ENCODE results near the gene SLC5A6. TPM values are rescaled to one million over a fixed set of nuclear protein-coding genes. Genes with fewer than 3 reads are reported as not detected.
A peak's percentile ranks its signal among the peaks of the same experiment; 100 is the strongest.

The SLC5A6 gene
- total RNA-seq, 1 experiment from 2014 or later, result 111 TPM

DNA sequence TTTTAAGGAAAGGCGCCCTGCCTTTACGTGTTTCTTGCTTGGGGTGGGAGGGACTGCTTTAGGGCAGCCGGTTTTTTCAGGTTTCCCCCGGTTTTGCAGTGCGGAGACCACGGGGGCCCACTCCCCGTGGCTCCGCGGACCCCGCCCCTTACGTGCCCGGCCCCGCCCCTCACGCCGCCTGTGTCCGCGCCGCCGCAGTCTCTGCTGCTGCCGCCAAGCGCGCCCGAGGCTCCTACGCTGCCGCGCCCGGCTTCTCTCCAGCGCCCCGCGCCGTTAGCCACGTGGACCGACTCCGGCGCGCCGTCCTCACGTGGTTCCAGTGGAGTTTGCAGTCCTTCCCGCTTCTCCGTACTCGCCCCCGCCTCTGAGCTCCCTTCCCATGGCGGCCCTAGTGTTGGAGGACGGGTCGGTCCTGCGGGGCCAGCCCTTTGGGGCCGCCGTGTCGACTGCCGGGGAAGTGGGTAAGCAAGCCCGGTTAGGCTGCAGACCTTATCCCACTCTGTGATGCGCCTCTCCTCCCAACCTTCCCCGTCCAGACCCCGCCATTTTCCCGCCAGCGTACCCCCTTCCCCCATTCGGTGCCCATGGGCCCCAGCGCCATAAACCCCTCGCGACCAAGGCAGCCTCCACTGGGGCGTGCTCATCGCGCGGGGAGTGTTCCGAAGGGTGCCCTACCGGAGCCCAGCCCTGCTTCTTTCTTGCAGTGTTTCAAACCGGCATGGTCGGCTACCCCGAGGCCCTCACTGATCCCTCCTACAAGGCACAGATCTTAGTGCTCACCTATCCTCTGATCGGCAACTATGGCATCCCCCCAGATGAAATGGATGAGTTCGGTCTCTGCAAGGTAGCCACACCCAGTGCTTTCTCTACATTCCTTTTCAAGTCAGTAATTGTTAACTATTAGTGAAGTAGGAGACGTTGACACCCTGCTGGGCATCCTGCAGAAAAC is 5.4 kb upstream of the SLC5A6 start, which contains the start of gene CAD (continued):
- TF ChIP-seq ZNF232 (CRISPR knock-in tag; IDR thresholded peaks at IDR 0.05) (peak; percentile 80; the same call in 1 of the 2 replicates), NR2C2 (CRISPR knock-in tag; IDR thresholded peaks at IDR 0.05) (no peak), ZNF423 (CRISPR knock-in tag; IDR thresholded peaks at IDR 0.05) (no peak), PRRX2 (CRISPR knock-in tag; IDR thresholded peaks at IDR 0.05) (no peak), HMGA2 (CRISPR knock-in tag; IDR thresholded peaks at IDR 0.05) (no peak), SP1 (CRISPR knock-in tag; conservative IDR thresholded peaks at IDR 0.05) (peak; percentile 86), JUN (CRISPR knock-in tag; IDR thresholded peaks at IDR 0.05) (peak; percentile 89), NR3C1 (CRISPR knock-in tag; conservative IDR thresholded peaks at IDR 0.05; ENCODE audit: low read depth) (no peak), FOXJ3 (CRISPR knock-in tag; IDR thresholded peaks at IDR 0.05; ENCODE audit: borderline replicate concordance) (no peak), ESRRA (CRISPR knock-in tag; IDR thresholded peaks at IDR 0.05; ENCODE audit: borderline replicate concordance) (peak; percentile 93), ZBTB21 (CRISPR knock-in tag; IDR thresholded peaks at IDR 0.05; ENCODE audit: borderline replicate concordance) (peak; percentile 80), EMX1 (CRISPR knock-in tag; IDR thresholded peaks at IDR 0.05) (no peak; the same call in 1 of the 2 replicates)
- TF ChIP-seq, protein P1, sequence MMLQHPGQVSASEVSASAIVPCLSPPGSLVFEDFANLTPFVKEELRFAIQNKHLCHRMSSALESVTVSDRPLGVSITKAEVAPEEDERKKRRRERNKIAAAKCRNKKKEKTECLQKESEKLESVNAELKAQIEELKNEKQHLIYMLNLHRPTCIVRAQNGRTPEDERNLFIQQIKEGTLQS (CRISPR knock-in tag; conservative IDR thresholded peaks at IDR 0.05), result no peak
- TF ChIP-seq, protein P2, sequence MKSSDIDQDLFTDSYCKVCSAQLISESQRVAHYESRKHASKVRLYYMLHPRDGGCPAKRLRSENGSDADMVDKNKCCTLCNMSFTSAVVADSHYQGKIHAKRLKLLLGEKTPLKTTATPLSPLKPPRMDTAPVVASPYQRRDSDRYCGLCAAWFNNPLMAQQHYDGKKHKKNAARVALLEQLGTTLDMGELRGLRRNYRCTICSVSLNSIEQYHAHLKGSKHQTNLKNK (CRISPR knock-in tag; IDR thresholded peaks at IDR 0.05), result no peak
- TF ChIP-seq, protein P3, sequence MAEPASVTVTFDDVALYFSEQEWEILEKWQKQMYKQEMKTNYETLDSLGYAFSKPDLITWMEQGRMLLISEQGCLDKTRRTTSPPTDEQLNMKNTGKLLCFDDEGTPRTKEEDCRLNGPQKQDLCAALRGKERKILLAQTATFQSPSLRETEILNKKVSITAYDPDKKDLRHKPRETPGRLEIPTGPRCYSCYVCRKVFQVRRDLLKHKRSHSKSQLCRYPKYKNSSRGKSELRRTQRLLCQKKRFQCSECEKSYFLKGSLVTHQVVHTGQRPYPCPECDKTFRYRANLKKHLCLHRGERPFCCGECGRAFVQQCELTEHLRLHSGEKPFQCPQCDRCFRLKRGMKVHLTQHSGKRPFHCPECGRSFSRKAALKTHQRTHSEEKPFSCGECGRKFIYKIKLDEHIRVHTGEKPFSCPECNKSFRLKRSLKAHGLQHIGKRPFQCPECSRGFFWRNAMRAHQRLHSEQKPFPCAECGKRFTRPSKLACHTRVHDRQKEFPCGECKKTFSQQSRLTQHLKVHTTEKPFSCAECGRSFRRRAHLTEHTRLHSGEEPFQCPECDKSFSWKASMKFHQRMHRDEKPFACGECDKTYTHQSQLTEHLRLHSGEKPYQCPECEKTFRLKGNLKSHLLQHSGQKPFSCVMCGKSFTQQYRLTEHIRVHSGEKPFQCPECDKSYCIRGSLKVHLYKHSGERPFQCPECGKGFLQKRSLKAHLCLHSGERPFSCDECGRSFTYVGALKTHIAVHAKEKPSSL (CRISPR knock-in tag; conservative IDR thresholded peaks at IDR 0.05), result no peak
- TF ChIP-seq, protein P4, sequence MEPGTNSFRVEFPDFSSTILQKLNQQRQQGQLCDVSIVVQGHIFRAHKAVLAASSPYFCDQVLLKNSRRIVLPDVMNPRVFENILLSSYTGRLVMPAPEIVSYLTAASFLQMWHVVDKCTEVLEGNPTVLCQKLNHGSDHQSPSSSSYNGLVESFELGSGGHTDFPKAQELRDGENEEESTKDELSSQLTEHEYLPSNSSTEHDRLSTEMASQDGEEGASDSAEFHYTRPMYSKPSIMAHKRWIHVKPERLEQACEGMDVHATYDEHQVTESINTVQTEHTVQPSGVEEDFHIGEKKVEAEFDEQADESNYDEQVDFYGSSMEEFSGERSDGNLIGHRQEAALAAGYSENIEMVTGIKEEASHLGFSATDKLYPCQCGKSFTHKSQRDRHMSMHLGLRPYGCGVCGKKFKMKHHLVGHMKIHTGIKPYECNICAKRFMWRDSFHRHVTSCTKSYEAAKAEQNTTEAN (CRISPR knock-in tag; IDR thresholded peaks at IDR 0.05), result peak; percentile 82; the same call in 1 of the 2 replicates
- TF ChIP-seq, protein P5, sequence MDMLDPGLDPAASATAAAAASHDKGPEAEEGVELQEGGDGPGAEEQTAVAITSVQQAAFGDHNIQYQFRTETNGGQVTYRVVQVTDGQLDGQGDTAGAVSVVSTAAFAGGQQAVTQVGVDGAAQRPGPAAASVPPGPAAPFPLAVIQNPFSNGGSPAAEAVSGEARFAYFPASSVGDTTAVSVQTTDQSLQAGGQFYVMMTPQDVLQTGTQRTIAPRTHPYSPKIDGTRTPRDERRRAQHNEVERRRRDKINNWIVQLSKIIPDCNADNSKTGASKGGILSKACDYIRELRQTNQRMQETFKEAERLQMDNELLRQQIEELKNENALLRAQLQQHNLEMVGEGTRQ (CRISPR knock-in tag; IDR thresholded peaks at IDR 0.05), result peak; percentile 91
- TF ChIP-seq, protein P6, sequence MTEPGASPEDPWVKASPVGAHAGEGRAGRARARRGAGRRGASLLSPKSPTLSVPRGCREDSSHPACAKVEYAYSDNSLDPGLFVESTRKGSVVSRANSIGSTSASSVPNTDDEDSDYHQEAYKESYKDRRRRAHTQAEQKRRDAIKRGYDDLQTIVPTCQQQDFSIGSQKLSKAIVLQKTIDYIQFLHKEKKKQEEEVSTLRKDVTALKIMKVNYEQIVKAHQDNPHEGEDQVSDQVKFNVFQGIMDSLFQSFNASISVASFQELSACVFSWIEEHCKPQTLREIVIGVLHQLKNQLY (CRISPR knock-in tag; IDR thresholded peaks at IDR 0.05), result 0 out of 2 replicates have a peak, but pooled peaks have one; percentile 71
- TF ChIP-seq, protein P7, sequence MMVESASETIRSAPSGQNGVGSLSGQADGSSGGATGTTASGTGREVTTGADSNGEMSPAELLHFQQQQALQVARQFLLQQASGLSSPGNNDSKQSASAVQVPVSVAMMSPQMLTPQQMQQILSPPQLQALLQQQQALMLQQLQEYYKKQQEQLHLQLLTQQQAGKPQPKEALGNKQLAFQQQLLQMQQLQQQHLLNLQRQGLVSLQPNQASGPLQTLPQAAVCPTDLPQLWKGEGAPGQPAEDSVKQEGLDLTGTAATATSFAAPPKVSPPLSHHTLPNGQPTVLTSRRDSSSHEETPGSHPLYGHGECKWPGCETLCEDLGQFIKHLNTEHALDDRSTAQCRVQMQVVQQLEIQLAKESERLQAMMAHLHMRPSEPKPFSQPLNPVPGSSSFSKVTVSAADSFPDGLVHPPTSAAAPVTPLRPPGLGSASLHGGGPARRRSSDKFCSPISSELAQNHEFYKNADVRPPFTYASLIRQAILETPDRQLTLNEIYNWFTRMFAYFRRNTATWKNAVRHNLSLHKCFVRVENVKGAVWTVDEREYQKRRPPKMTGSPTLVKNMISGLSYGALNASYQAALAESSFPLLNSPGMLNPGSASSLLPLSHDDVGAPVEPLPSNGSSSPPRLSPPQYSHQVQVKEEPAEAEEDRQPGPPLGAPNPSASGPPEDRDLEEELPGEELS (CRISPR knock-in tag; IDR thresholded peaks at IDR 0.05), result peak; percentile 91
- TF ChIP-seq, protein P8, sequence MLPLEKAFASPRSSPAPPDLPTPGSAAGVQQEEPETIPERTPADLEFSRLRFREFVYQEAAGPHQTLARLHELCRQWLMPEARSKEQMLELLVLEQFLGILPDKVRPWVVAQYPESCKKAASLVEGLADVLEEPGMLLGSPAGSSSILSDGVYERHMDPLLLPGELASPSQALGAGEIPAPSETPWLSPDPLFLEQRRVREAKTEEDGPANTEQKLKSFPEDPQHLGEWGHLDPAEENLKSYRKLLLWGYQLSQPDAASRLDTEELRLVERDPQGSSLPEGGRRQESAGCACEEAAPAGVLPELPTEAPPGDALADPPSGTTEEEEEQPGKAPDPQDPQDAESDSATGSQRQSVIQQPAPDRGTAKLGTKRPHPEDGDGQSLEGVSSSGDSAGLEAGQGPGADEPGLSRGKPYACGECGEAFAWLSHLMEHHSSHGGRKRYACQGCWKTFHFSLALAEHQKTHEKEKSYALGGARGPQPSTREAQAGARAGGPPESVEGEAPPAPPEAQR (CRISPR knock-in tag; IDR thresholded peaks at IDR 0.05), result no peak
- TF ChIP-seq, protein P9, sequence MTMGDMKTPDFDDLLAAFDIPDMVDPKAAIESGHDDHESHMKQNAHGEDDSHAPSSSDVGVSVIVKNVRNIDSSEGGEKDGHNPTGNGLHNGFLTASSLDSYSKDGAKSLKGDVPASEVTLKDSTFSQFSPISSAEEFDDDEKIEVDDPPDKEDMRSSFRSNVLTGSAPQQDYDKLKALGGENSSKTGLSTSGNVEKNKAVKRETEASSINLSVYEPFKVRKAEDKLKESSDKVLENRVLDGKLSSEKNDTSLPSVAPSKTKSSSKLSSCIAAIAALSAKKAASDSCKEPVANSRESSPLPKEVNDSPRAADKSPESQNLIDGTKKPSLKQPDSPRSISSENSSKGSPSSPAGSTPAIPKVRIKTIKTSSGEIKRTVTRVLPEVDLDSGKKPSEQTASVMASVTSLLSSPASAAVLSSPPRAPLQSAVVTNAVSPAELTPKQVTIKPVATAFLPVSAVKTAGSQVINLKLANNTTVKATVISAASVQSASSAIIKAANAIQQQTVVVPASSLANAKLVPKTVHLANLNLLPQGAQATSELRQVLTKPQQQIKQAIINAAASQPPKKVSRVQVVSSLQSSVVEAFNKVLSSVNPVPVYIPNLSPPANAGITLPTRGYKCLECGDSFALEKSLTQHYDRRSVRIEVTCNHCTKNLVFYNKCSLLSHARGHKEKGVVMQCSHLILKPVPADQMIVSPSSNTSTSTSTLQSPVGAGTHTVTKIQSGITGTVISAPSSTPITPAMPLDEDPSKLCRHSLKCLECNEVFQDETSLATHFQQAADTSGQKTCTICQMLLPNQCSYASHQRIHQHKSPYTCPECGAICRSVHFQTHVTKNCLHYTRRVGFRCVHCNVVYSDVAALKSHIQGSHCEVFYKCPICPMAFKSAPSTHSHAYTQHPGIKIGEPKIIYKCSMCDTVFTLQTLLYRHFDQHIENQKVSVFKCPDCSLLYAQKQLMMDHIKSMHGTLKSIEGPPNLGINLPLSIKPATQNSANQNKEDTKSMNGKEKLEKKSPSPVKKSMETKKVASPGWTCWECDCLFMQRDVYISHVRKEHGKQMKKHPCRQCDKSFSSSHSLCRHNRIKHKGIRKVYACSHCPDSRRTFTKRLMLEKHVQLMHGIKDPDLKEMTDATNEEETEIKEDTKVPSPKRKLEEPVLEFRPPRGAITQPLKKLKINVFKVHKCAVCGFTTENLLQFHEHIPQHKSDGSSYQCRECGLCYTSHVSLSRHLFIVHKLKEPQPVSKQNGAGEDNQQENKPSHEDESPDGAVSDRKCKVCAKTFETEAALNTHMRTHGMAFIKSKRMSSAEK (CRISPR knock-in tag; IDR thresholded peaks at IDR 0.05; ENCODE audit: borderline replicate concordance), result no peak
- TF ChIP-seq, protein P10, sequence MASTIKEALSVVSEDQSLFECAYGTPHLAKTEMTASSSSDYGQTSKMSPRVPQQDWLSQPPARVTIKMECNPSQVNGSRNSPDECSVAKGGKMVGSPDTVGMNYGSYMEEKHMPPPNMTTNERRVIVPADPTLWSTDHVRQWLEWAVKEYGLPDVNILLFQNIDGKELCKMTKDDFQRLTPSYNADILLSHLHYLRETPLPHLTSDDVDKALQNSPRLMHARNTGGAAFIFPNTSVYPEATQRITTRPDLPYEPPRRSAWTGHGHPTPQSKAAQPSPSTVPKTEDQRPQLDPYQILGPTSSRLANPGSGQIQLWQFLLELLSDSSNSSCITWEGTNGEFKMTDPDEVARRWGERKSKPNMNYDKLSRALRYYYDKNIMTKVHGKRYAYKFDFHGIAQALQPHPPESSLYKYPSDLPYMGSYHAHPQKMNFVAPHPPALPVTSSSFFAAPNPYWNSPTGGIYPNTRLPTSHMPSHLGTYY (CRISPR knock-in tag; IDR thresholded peaks at IDR 0.05), result no peak

All from WTC11 (cell line).